HG02943 (cell line): Measurements from ENCODE around the gene DRC1.
"Not testable (repeated sequence)": the region's sequence is repeated elsewhere in the genome, so short reads cannot be mapped to it uniquely, and the experiment has no call there.

Source experiments
- ATAC-seq: cut with Tn5 transposase; IDR thresholded peaks from one replicate; pipeline ENCODE4 v1.9.1; 2021; ENCODE audit warnings: mild to moderate bottlenecking, low read depth, moderate library complexity; ENCODE audit not compliant: unreplicated experiment

DRC1 gene

DNA sequence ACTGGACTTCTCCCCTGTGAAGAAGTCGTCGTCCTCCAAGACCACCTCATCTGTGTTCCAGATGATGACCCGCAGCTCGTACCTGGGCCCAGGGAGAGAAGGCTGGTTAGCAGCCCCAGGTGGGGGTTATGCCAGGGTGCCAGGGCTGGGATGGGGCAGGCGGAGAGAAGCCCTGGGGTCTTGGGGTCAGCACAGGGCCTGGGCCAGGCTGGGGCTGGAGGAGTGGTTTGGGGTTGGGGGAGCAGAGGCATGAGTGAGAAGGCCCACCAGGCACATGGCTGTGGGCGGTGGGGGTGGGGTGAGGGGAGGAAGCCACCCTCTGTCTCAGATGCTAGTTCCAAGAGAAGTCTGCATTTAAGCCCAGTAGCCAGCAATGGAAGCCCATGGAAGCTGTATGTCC is 60.4 kb downstream of the DRC1 start:
- no peak for ATAC-seq

DNA sequence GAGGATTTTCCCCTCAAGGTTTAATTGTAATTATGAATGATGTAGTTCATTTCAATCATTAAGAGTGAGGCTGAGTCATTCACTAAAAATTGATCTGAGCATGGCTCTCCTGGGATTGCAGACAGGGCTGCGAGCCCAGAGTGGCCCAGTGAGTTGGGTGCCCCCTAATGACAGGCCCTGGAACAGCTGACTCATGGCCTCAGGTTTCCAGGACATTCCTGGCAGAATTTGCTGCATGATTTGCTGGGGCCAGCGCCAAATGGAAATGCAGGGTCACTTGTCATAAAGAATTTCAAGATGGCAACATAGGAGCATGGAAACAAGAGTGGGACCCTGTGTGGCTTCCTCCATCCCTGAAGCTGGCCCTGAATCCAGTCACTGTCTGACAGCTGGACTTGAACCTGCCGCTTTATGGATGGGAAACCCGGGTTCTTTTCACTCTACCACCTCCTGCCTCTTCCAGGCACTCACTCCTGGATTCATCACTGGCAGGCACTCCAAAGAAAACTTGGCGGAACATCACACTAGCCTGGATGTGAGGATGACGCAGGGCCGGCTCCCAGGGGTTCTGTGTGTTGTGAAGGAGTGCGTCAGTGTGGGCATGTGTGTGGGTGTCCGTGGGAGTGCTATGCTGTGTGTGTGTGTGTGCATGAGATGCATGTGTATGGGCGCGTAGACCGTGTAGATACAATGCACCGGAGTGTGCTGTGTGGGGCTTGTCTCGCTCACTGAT is 61.0 kb downstream of the DRC1 start:
- ATAC-seq, result no peak

DNA sequence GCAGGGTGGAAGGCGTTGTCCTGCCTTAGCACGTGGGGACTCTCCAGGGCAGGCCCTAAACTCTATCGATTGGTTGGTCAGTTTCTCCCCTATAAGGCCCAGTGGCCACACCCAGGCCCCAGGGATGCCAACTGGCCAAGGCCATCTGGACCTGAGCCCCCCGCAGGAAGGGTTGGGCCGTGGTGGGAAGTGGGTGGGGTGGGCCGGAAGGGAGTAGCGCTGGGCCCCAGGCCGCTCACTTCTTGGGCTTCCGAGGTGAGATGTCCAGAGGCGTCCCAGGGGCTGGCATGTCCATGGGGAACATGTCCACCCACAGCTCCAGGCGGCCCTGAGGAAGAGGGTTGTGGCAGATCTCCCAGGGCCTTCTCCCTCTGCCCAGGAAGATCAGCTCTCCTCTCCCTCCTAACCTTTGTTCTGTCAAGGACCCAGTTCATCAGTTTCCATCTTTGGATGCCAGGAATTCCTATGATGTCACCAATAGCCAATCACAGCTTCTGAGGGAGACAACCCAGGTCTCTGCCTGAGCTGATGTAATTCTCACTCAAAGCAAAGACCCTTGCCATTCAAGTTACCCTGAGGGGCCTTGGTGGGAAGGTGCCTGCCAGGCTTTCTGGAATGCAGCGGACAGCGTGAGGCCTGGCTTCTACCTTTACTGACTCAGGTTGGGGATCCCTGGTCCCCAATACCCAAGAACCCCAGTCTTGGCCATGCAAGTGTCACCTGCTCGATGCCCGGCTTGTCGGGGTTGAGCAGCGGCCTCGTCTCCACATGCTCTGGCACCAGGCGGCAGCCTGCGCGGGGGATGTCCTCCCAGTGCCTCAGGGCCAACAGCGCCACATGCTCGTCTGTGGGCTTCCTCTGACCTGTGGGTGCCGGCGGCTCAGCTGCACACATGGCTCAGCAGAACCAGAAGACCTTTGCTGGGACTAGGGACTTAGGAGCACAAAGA is 61.8 kb downstream of the DRC1 start:
- no peak for ATAC-seq

DNA sequence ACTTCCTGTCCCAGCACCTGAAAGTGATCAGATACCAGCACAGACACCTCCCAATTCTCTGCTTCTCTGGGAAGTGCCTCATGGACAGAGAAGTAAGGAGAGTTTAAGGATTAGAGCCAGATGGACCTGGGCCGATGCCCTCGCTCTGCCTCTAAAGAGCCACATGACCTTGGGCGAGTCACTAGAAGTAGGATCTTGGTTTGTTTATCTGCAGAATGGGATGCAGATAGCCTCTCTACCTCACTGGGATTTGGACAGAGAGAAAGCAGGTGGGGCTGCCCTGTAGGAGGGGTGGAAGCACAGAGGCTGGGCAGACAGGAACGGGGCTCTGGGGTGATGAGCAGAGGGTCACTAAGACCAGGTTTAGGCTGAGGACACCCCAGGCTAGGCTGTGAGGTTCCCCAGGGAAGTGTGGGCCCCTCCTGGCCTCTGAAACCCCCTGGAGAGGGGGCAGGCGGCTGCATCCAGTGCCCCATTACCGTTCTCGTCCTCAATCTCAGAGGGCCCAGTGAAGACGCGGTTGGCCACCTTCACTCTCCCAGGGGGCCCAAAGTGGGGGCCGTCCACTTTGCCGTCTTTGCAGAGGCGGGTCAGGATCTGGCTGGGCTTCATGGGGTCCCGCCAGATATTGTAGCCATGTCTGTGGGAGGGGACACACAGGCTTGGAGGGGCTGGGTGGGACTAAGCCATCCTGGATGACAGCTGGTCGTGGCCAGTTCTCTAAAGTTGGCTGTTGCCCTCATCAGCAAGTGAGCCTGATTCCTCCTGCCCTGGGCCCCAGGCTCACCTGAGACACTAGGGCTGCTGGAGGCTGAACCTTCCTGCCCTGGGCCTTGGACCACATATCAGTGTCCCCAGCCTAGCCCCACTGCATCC is 62.9 kb downstream of the DRC1 start:
- no peak for ATAC-seq

DNA sequence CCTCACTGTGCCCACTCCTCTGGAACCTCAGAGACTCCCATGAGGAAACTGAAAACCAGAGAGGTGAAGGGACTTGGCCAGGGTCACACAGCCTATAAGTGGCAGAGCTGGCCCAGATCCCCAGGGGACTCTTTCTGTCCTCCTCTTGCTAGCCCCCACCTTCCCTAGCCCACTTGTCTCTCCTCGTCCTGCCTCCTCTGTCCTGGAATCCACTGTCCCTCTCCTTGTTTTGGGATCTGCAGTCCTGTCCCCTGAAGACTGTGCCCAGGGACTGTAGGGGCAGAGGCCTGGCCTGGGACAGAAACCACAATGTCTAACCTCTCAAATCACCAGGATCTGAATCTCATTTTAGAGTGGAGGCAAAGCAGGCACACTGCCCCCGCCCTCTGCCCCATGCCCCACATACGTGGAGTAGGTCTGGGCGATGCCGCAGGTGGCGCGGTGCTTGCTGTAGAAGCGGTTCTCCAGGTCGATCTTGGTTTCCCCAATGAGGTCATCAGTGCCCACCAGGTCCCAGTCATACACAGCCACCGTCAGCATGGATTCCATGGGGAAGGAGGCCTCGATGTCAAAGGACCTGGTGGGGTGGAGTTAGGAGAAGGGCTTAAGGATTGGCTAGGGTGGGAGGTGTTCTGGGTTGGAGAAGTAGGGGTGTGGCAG is 63.7 kb downstream of the DRC1 start:
- ATAC-seq, result no peak

- ATAC-seq, result no peak
Observed at GRCh38 chr2:26465981-26466471, 64.3 kb downstream of the DRC1 start.

DNA sequence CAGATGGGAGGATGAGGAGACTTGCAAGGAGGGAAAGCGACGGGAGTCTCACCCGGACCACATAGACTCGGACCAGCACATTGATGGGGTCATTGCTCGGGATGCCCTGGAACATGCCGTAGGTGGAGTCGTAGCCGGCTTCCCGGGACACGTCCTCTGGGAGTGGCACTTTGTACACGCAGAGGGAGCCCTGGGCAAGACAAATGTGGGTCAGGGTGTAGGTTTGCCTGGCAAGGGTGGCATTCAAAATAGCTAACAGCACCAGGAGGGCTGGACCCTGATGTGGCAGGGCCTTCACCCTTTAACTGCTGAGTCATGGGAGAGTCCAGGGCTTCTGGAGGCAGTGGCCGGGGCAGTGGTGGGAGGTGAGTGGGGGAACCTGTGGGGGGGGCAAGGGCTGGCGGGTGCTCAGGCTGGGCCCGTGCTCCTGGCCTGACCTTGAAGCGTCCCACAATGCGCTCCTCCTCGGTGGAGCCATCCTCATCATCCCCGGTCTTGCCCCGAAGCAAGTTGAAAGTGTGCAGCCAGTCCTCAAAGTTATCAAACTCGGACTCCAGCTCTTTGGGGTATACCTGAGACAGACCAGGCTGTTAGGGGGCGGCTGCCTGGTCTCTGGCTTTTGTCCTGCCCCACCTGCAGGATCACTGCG is 65.1 kb downstream of the DRC1 start:
- no peak for ATAC-seq

DNA sequence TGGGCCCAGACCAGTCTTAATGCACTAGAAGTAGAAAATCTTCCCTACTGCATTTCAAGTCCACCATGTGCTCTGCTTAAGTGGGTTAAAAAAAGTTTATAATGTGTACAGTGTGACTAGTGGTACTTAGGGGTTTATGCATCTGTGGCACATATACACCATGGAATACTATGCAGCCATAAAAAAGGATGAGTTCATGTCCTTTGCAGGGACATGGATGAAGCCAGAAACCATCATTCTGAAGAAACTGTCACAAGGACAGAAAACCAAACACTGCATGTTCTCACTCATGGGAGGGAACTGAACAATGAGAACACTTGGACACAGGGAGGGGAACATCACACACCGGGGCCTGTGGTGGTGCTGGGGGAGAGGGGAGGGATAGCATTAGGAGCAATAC is 66.8 kb downstream of the DRC1 start:
- not testable (repeated sequence) for ATAC-seq

DNA sequence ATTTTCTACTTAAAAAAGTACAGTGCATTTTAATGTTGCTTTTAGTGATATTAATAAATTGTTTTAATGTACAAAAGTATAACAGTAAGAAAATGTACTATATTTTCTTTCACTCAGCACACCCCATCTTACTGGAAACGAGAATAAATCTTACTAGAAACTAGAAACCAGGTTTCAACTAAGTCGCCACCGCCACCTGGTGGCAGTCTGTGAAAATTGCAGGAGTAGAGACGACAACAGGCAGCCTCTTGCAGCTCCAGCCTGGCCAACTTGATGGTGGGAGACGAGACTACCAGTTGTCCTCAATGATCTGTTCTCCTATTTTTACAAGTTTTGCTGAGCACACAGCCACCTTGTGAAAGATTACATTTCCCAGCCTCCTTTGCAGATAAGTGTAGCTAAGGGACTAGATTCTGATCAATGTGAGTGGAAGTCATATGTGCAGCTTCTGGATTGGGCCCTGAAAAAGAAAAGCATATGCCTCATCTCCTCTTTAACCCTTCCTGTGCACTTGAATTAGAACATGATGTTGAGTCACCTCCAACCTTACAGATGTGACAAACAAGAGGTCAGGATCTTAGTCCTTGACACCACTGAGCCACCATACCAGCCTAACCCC is 67.5 kb downstream of the DRC1 start:
- ATAC-seq, result no peak

DNA sequence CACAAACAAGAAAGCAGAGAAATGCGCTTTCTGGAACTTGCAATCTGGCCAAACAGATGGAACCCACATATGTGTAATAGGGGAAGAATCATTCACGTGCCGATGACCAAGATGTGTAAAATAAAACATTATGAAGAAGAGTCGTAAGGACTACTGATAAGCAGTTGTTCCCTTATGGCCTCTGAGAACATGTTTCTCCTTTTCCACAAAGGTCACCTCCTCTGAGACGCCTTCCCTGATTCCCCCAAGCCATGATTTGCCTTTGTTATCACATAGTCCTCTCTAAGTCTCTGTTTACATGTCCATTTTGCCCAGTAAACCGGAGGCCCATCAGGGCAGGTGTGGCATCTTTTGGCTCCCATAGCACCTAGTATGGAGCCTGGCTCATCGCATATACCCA is 68.2 kb downstream of the DRC1 start:
- no peak for ATAC-seq

DNA sequence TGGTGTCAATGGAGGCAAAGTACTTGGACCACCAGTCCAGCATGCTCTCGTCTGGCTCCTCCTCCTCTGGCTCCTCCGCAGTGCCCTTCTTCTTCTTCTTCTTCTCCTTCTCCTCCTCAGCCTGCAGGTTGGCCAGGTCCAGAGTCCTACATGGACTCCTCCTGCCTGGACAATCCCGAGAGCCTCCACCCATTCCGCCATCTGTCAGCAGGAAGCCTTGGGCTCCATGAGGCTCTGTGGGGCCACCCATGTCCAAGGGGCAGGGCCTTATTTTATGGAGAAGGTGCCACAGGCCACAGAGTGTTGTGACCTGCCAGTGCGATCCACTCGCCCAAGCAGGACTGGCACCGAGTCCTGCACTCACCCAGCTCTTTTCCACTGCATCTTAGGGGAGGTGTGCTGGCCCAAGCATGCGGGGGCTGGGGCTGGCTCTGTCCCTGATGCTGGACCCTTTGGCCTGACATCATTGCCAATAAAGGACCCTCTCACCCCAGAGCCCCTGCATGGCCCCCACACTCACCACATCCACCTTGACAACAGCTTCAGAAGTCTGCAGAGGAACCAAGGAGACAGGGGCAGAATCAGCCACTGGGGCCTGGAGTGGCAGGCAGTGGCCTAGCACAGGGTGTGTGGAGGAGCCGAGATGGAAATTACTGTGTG is 69.0 kb downstream of the DRC1 start:
- no peak for ATAC-seq

- no peak for ATAC-seq
Observed at GRCh38 chr2:26471289-26471688, 69.6 kb downstream of the DRC1 start.

DNA sequence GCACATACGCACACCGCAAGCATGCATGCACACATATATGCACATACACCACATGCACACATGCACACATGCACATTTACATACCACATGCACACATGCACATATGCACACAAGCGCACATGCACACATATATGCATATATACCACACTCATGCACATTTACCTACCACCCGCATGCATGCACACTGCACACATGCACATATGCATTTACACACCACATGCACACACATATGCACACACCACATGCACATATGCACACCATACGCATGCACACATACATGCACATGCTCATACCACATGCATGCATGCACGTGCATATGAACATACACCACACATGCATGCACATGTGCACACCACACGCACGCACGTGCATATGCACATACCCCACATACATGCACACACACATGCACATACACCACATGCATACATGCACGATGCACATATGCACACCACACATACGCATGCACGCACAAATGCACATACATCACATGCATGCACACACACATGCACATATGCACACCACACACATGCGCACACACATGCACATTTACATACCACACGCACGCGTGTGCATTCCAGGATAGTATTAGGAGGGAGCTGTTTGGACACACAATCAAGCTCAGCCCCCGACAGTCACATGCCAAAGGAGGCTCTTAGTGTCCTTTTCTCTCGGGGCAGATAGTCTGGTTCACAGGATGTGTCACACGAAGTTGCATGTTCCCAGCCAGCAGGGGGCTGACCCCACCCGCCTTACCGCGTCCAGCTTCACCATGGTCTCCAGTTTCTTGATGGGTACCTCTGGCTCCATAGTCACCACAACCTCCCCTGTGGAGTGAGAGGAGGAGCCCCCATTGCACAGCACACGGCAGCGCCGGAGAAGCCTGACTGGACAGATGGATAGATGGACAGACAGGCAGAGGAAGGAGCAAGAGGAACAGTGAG is 70.3 kb downstream of the DRC1 start:
- no peak for ATAC-seq

DNA sequence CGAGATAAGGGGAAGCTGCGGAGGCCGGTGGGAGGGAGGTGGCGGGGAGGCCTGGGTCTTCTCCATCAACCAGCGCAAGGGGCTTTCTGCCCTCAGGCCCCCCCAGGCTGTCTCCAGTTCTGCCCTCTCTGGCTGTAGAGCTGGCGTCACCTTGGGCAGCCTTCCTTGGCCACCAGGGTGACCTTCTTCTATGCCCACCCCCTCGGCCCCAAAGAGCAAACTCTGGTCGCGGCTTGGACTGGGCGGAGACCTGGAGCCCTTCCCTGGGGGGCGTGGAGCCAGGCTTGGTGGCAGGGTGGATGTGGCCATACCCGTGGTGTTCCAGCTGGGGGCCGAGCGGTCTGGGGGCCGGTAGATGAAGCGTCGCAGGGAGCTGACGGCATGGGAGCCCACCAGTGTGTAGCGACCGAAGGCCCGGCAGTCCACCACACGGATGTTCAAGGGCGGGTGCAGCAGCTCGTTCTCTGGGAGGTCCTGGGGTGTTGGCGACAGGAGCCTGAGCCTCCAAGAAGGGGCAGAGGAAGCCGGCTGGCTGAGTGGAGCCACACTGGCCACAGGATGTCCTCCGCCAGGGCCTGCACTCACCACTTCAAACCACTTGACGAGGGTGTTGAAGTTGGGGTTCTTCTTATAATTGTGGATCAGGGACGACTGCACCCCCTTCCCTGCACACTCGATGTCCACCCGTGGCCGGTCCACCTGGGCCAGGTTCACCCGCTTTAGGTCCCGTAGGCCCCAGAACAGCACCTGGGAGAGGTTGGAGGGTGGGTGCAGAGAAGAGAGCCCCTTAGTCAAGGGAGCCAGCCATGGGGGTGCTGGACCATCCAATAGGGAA is 71.3 kb downstream of the DRC1 start:
- ATAC-seq, result no peak

DNA sequence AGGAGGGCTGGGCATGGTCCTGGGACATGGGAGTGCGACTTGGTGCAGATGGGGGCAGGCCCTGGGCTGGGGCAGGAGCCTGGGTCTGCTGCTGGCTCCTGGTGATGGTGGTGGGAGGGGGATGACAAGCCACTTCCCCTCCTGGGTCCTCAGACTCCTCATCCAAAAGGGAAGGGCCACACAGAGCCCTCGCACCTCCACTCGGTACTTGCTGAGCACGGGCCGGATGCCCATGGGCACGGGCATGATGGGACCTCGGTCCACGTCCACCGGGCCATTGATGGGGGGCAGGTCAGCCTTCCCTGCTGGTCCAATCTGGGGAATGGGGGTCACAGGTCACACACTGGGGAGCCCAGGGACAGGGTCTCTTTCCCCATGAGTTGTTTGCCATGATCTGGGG is 72.1 kb downstream of the DRC1 start:
- no peak for ATAC-seq

DNA sequence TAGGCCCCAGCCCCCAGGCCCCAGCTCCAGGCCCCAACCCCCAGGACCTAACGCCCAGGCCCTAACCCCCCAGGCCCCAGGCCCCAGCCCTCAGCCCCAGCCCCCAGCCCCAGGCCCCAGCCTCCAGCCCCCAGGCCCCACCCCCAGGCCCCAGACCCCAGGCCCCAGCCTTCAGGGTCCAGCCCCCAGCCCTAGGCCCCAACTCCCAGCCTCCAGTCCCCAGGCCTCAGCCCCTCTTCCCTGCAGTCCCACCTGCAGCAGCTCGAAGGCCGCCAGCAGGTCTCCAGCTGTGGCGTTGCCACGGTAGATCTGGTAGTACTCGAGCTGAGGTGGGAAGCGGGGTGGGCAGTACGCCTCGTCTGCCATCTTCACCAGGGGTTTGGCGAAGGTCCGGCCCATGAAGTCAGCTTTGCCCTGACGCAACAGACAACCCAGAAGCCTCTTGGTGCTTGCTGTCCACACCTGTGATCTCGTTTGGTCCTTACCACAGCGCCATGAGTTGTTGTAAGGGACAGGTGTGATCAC is 72.6 kb downstream of the DRC1 start:
- no peak for ATAC-seq
